GM21390 (cell line): ENCODE measurements around the gene CEP78.
A peak's percentile ranks its signal among the peaks of the same experiment; 100 is the strongest.
"Not testable (repeated sequence)": the region's sequence is repeated elsewhere in the genome, so short reads cannot be mapped to it uniquely, and the experiment has no call there.

Source experiments
- ATAC-seq: cut with Tn5 transposase; IDR thresholded peaks from one replicate; pipeline ENCODE4 v1.9.1; 2021; ENCODE audit not compliant: unreplicated experiment

Gene CEP78, protein sequence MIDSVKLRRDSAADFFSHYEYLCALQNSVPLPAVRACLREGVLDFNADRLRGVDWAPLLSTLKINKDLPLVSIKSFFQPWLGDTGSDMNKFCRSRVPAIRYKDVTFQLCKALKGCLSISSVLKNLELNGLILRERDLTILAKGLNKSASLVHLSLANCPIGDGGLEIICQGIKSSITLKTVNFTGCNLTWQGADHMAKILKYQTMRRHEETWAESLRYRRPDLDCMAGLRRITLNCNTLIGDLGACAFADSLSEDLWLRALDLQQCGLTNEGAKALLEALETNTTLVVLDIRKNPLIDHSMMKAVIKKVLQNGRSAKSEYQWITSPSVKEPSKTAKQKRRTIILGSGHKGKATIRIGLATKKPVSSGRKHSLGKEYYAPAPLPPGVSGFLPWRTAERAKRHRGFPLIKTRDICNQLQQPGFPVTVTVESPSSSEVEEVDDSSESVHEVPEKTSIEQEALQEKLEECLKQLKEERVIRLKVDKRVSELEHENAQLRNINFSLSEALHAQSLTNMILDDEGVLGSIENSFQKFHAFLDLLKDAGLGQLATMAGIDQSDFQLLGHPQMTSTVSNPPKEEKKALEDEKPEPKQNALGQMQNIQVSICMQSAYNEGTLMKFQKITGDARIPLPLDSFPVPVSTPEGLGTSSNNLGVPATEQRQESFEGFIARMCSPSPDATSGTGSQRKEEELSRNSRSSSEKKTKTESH

DNA sequence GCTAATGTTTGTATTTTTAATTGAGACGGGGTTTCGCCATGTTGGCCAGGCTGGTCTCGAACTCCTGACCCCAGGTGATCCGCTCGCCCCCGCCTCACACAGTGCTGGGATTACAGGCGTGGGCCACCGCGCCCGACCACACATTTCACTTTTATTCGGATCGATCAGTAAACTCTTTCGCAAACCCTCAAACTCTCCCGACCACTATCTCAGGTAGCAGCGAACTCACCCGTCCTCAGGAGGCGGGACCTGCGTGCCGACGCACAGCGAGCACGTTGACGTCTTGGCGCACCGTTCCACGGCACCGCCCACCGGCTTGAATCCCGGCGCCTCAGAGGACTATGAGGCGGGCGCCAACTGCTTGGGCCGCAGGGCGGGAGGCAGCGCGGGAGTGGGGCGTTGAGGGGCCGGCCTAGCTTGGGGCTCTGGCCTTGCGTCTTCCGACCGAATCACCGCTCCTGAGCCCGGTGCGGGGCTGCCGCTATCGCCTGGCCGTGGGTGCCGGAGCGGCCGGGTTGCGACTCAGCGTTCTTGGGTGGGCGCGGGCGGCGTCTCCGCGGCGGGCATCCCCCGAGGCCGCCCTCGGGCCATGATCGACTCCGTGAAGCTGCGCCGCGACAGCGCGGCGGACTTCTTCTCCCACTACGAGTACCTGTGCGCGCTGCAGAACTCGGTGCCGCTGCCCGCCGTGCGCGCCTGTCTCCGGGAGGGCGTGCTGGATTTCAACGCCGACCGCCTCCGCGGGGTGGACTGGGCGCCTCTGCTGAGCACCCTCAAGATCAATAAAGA is at the start of gene CEP78:
TSS of gene CEP78 (plus strand) at position 314 of the 789 bp plus-strand sequence. CDS start at position 590, 276 bp downstream.
- peak; percentile 99 for ATAC-seq

DNA sequence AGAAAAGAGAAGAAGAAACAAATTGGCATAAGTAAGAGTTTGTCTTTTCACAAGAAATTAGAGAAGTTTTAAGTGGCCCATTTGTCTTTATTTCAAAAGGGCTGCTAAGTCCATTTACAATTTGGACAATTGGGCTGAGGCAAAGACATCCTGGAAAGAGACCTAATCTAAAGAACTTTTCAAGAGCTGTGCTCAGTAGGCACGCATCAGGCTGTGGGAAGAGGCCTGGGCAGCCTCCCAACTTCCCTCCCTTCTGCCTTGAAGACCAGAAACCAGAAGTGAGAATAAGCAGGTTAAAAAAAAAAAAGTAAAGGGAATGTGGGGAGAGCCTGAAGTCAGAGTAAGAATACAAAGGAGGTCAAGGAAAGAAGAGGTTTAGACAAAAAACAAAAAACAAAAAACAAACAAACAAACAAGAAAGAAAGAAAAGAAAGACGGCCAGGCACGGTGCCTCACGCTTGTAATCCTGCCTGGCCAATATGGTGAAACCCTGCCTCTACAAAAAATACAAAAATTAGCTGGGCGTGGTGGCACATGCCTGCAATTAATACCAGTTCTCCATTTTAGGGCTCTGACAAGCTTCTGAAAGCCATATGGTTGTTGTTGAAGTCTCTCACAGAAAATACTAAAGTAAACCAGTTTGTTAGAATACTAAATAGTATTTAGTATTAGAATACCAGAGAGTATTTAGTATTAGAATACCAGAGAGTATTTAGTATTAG is 48.0 kb upstream of the CEP78 start:
- no peak for ATAC-seq

DNA sequence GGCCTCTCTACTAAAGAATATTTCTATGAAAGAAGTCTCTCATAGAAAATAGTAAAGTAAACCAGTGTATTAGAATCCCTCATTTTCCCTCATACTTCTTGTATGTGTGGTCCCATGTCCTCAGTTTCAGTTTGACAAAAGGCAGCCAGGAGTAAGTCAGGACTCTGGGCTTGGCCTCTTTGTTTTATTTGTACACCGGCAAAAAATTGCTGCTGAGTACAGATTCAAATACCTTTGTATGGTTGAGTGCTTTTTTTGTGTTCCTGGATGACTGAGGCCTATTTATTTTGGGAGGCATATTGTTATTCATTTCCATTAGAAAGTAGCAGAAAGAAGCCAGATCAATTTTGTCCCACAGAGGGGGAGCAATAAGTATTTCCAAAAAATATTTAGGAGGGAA is 47.3 kb upstream of the CEP78 start:
- ATAC-seq: no peak

DNA sequence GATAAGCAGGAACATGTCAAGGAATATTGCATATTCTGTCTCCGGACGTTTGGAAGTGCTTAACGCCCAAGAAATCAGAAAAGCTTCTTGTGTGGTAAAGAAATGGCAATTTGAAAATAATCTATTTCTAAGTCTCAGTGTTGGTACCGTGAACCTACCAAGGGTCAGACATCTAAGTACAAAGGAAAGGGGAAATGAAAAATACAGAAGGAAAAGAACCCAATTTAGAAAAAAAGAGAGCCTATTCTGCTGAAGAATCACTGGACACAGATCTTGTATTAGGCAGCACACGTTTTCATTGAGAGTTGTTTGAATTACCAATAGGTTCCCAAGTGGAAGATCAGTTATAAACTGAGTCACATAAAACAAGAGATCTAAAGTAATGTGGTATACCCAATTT is 46.9 kb upstream of the CEP78 start:
- no peak for ATAC-seq

DNA sequence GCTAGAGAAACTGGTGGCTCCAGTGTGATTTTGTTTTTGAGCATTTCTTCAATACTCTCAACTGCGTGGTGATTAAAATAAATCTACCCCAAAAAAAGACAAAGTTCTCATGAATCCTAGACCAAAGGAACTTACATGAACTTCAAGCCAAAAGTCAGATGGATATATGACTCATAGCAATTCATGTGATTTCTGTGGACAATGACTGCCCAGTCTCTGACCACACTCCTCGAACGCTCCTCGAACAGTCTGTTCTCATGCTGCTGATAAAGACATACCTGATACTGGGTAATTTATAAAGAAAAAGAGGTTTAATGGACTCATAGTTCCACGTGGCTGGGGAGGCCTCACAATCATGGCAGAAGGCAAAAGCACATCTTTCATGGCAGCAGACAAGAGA is 46.4 kb upstream of the CEP78 start:
- ATAC-seq: no peak

DNA sequence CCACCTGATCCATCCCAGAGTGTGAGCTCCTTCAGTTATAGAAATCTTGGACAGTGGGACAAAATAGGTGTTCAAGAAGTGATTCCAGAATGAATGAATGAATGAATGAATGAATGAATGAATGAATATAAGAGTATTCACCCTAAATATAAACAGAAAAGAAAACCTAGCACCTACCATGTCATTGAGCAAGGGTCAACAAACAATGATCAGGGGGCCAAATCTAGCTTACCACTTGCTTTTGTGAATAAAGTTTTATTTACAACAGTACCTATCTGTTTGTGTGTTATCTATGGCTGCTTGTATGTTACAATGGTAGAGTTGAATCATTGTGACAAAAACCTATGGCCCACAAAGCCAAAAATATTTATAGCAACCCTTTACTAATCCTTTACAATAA is 43.9 kb upstream of the CEP78 start:
- ATAC-seq: no peak

DNA sequence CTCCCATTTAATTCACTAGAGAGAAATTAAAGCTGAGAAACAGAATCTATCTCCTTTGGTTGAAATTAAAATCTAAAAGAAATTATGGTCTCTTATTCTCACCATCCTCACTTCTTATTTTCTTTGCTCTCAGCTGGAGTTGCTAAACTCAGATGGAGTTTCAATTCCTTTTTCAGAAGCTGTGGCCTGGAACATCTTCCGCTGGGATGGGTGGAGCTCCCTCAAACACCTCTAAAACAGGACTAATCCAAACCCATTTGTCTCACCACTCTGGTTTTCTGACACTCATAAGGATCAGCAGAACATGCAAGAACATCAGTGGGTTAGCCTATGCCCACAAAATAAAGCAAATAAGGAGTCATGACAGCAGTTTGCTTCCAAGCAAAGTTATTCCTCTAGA is 39.6 kb upstream of the CEP78 start:
- peak; percentile 48 for ATAC-seq

DNA sequence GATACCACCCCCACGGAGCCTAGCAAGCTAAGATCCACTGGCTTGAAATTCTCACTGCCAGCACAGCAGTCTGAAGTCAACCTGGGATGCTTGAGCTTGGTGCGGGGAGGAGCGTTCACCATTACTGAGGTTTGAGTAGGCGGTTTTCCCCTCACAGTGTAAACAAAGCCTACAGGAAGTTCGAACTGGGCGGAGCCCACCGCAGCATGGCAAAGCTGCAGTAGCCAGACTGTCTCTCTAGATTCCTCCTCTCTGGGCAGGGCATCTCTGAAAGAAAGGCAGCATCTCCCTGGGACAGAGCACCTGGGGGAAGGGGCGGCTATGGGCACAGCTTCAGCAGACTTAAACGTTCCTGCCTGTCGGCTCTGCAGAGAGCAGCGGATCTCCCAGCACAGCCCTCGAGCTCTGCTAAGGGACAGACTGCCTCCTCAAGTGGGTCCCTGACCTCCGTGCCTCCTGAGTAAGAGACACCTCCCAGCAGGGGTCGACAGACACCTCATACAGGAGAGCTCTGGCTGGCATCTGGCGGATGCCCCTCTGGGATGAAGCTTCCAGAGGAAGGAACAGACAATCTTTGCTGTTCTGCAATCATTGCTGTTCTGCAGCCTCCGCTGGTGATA is 34.6 kb upstream of the CEP78 start:
- not testable (repeated sequence) for ATAC-seq

DNA sequence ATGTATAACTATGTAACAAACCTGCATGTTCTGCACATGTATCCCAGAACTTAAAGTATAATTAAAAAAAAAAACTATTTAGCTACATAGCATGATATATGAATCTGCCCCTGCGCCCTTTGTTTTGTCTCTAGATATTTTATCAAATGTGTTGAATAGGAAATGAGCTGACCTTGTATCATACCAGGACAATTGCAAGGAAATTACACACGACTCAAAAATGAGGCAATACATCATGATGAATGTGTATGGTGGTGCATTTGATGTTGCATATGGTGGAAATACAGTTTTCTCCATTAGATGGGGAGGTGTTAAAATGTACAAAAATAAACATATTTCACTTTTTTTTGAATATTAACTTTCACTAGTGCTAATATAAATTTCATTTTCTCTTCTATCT is 28.6 kb upstream of the CEP78 start:
- no peak for ATAC-seq

DNA sequence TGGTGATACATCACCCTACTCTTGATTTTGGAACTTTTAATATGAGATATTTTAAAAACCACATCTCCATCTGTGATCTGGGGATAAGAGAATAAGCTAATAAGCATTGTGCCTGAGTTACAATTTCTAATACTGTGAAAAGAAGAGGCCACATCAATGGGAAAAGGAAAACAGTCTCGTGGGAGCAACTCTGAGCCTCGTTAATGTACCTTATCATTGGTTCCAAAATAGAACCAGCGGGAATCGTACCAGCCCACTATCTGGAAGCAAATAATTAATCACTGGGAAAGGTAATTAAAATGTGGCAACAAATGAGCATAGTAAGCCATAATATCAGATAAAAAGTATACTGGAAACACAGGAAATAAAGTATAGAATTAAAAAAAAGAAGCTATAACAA is 28.0 kb upstream of the CEP78 start:
- no peak for ATAC-seq

DNA sequence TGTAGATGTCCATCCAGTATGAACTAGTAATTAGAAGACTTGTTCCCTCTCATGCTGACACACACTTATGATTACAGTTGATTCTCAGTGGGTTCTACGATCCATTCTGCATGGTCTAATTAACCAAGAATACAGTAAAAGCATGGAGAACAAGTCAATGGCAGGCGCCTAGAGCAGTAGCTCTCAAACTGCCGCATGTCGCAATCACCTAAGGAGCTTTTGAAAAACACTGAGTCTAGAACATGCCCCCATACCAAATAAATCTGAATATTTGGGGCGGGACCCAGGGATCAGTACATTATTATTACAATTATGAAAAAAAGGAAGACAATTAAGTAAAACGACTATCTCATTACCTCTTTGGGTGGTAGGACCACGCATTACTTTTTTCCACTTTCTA is 26.7 kb upstream of the CEP78 start:
- no peak for ATAC-seq

DNA sequence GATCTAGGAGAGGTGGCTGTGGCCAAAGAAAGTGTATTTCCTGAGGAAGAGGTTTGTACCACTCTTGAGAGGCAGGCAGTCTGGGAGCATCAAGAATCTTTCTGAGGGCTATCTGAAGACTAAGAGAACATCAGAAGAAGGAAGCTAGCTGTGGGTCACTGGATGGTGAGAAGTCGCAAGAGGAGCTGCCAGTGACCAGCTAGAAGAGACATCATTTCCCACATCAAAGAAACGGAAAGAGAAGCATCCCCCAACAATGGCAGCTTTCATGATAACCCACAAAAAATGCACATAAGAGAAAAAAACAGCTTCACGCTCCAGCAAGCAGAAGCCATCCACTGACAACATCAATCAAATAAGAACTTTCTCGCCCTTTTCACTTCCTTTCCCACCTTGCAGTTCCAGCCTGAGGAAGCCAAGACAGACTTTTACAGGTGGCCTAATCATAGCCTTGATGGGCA is 25.0 kb upstream of the CEP78 start:
- peak; percentile 82 for ATAC-seq

DNA sequence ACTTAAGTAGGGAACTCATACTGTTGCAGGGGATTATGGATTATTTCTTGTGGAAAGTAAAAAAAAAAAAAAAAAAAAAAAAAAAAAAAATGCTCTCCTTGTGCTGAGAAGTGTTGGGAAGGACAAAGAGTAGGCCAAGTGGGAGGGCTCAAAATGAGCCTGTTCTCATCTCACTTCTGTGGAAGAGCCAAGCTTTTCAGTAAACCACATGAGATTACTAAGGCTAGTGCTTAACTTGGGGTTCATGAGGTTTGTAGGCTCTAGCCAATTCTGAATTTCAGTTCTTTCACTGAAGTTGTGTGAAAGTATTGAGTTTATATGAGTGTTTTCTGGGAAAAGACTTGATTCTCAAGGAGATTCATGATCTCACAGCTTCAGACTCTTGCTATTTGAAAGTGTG is 23.0 kb upstream of the CEP78 start:
- ATAC-seq: no peak

DNA sequence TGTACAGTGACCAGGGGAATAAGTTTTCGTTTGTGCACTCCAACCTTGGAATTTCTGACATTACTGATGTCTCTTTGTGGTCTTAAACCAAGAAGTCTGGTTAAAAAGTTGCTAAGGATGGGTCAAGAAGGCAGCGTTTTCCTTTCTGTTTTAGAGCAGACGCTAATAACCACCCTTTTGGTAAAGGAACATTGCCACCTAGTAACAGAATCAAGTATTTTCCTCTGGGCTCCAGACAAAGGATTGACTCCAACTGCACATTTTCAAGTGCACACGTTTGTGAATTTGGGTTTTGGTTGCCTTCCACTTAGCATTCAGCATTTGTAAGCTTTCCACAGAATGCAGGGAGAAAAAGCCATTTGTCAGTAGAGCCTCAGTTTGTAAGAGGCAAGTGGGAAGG is 22.2 kb upstream of the CEP78 start:
- ATAC-seq: no peak

DNA sequence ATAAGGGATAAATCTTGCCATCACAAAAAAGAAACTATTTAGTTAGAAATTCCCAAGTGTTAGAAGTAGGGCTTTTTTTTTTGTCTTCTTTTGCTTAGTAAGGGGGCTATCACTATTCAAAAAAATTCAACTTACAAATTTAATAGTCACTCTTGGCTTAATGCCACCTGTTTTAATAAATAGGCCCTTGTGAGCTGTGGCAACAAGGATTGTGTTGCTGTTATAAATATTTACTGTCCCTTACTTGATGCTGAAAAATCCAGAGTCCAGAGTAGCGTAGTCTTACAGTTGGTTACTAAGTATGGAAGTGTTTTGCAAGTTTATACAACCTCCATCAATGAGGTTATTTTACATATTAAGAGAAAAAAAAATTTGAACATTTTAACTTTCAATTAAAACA is 21.4 kb upstream of the CEP78 start:
- no peak for ATAC-seq

DNA sequence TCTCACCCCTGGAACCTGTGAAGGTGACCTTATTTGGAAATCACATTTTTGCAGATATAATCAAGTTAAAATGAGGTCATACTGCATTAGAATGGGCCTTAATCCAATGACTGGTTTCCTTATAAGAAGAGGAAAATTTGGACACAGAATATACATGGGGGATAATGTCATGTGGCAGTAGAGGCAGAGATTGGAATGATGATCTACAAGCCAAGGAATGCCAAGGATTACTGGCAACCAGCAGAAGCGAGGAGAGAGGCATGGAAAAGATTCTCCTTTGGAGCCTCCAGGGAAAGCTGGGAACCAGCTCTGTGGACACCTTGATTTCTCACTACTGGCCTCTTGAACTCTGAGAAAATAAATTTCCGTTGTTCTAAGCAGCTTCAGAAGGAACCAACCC is 20.2 kb upstream of the CEP78 start:
- no peak for ATAC-seq

DNA sequence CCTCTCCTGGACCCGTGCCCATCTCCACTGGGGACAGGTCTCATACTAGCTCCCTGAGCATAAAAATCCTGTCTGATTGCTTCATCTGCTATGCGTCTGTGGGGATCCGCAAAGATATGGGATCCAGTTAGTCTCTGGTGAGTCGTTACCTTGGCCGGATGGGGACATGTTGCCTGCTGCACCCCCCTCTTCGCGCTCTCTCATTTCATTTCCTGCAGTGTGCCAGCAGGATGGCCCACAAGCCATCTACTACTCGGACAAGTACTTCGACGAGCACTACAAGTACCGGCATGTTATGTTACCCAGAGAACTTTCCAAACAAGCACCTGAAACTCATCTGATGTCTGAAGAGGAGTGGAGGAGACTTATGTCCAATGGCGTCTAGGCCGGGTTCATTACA is 17.0 kb upstream of the CEP78 start:
- ATAC-seq: no peak

DNA sequence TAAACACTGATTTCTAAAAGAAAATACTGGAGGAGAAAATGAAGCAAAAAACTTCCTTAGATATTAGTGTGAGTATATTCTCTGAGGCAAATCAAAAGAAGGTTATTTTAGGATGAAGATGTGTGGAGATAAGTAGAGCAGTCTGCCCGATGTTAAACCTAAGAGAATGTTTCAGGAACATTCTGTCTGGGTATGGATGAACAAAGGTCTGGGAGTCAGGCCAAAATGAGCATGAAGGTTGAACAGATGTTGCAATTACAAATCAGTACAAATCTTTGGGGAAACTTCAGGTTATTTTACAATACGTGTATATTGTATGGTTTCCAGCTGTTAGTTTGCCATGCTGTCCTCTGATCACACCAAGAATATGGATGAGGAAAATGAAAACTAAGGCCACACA is 14.4 kb upstream of the CEP78 start:
- no peak for ATAC-seq

DNA sequence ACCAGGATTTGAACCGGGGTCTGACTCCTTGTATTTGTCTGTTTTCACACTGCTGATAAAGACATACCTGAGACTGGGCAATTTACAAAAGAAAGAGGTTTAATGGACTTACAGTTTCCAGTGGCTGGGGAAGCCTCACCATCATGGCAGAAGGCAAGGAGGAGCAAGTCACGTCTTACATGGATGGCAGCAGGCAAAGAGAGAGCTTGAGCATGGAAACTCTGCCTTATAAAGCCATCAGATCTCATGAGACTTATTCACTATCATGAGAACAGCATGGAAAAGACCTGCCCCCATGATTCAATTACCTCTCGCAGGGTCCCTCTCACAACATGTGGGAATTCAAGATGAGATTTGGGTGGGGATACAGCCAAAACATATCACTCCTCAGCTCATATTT is 14.0 kb upstream of the CEP78 start:
- not testable (repeated sequence) for ATAC-seq

DNA sequence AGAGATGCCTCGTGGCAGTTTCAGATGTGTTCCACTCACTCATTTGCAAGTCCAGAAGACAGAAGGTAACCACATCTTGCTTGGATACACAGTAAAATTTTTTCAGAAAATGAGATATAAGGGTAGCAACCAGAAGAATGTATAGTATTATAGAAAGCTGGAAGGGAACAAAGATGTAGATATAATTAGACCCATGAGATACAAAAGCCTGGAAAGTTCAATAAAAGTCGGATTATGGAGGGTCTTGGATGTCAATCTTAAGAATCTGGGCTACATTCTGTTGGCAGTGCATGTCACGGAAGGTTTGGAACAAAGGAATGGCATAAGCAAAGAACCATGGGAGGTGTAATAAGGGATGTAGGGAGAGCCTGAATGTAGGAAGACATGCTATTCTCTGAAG is 5.1 kb upstream of the CEP78 start:
- ATAC-seq: no peak

DNA sequence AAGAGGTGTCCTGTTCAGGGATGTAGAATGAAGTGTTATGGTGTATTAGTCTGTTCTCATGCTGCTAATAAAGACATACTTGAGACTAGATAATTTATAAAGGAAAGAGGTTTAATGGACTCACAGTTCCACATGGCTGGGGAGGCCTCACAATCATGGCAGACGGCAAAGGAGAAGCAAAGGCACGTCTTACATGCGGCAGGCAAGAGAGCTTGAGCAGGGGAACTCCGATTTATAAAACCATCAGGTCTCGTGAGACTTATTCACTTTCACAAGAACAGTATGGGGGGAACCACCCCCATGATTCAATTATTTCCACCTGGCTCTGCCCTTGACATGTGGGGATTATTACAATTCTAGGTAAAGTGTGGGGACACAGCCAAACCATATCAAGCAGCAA is 3.4 kb upstream of the CEP78 start:
- ATAC-seq: not testable (repeated sequence)
